GM12873 (cell line): ENCODE measurements around the gene PKDCC.

Source experiments
- CTCF ChIP-seq: IDR thresholded peaks from 2 replicates; pipeline ENCODE4 v1.5.1; 2012; ENCODE audit warnings: low read depth, mild to moderate bottlenecking, moderate library complexity, low read length, control low read depth; ENCODE audit not compliant: insufficient read depth; ENCODE audit errors: missing control alignments

Gene PKDCC

DNA sequence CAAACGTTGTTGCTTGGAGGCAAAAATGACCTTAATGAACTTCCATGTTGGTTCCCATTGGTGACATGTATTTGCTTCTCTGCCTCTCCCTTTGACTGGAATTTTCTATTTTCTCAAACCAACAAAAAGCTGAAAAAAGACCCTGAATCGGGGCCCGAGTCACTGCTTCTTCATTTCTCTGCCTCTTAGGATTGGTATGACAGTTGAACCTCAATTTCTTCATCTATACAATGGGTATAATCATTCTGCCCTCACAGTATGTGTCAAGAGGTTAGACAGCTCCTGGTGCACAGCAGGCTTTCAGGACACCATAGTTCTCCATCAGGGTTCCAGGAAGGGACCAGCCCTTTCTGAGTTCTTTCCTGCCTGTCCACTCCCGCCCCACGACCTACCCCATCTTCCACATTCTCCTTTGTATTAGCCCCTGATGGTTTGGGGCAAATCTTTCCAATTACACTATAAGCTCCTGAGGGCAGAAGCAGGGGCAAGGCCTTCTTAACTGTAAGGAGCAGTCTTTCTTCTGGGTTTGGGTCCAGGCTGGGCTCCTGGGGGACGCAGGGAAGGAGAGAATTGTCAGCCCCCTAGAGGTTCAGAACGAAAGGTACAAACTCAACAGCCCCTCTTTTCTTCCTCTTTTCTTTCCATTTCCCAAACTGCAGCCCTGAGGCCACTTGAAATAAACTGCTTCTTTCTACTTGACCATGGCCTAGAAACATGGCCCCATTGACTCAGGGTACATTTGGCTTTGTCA lies 6.3 kb upstream of the PKDCC start:
- TF ChIP-seq CTCF = no peak

GRCh38 chr2:42042631-42043355 lies 5.0 kb upstream of the PKDCC start:
- no peak for TF ChIP-seq CTCF

DNA sequence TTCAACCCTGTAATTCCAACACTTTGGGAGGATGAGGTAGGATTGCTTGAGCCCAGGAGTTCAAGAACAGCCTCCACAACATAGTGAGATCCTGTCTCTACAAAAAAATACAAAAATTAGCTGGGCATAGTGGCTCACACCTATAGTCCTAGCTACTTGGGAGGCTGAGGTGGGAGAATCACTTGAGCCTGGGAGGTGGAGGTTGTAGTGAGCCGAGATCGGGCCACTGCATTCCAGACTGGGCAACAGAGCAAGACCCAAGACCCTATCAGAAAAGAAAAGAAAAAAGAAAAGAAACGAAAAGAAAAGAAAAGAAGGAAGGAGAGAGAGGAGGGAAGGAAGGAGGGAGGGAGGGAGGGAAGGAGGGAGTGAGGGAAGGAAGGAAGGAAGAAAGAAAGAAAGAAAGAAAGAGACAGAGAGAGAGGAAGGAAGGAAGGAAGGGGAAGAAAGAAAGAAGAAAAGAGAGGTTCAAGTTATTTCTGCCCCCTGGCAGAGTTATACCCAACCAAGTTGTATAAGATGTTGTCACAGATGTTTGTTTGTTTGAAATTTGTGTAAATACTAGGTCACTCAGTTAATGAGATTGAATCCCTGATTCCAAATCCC lies 3.9 kb upstream of the PKDCC start:
- TF ChIP-seq CTCF = no peak

DNA sequence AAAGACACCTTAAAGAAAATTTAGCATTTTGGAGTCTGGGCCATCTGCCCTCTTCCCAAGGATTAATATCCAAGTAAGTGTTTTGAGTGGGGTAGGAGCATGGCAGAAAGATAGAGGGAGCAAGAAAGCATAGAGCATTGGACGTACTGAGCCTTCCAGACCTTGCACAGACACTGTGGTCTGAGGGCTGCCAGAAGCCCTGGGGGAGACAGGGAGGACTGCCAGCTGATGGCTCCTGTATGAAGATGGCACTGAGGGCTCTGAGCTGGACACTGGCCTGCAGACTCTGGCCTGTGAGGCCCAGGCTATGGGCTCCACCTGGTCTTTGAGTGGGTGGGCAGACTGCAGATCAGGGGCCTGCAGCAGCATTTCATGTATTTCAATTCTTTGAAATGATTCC lies 2.9 kb upstream of the PKDCC start:
- no peak for TF ChIP-seq CTCF

- TF ChIP-seq CTCF = no peak
Observed at GRCh38 chr2:42045352-42045751, 2.5 kb upstream of the PKDCC start.

DNA sequence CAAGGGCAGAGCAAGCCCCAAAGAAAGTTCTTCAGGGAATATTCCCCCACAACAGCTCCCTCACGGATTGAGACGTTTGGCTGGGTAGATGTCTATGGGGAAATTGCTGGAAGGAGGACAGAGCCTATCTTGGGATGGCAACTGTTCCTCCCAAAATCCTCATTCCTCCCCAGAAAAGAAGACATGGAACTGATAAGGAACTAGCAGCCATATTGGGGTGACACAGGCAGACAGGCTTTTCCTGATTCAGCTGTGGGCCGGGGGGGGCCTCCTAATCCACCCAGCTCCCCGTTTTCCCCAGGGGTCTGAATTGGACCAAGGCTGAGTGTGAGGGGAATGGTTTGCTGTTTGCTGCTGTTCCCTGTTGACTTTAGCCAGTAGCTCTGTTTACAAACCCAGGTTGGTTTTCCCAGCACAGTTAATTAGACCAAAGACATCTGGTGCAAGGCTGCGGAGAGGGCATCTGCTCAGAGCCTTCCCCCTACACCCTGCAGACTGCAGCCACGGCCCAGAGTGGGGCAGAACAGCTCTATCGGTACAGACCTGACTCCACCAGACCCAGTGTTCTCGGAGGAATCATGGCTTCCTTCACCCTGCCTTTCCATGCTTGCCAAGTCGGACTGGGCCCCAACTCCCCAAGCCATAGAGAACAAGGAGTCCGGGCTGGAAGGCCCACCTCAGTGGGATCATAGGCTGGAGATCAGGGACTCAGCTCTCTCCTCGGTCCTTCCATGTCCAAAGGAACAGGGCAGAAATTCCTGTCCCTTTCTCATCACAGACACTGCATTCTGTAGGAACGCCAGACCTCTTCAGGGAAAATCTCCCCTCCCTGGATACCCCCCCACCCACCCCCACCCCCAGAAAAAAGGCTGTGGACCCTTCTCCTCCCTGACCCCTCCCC lies 1.7 kb upstream of the PKDCC start:
- no peak for TF ChIP-seq CTCF
